ENCODE measurements around the gene CNTNAP5. TPM values are rescaled to one million over a fixed set of nuclear protein-coding genes. Genes with fewer than 3 reads are reported as not detected.

Gene CNTNAP5
- total and polyA plus RNA-seq, 7 donors, result not detected

GRCh38 chr2:124159166-124159565 is 134.1 kb downstream of the CNTNAP5 start:
- no peaks in the 10 kb centered on the region for H3K27me3 ChIP-seq (ENCODE audit: insufficient read depth in 3 of 3, low read length in 2 of 3)
- no peaks in the 10 kb centered on the region for H3K9me3 ChIP-seq
- intact Hi-C loops (cut with DNase I), result no loop called here
- no peak overlapping the region for H3K4me3 ChIP-seq
- no peak overlapping the region for H3K27ac ChIP-seq
- ATAC-seq (no peak), DNase-seq (no peak)
- TF ChIP-seq, protein P1, sequence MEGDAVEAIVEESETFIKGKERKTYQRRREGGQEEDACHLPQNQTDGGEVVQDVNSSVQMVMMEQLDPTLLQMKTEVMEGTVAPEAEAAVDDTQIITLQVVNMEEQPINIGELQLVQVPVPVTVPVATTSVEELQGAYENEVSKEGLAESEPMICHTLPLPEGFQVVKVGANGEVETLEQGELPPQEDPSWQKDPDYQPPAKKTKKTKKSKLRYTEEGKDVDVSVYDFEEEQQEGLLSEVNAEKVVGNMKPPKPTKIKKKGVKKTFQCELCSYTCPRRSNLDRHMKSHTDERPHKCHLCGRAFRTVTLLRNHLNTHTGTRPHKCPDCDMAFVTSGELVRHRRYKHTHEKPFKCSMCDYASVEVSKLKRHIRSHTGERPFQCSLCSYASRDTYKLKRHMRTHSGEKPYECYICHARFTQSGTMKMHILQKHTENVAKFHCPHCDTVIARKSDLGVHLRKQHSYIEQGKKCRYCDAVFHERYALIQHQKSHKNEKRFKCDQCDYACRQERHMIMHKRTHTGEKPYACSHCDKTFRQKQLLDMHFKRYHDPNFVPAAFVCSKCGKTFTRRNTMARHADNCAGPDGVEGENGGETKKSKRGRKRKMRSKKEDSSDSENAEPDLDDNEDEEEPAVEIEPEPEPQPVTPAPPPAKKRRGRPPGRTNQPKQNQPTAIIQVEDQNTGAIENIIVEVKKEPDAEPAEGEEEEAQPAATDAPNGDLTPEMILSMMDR (IDR thresholded peaks at IDR 0.05), result no peak
- no peaks in the 10 kb centered on the region for H3K36me3 ChIP-seq (ENCODE audit: insufficient read depth in 1 of 2, low read depth in 1 of 2)
- WGBS, 3 donors, result 76 to 85% (median 82%) methylated on average over 1 of the region's 1 CpG
- no peaks in the 10 kb centered on the region for H3K4me1 ChIP-seq

- Histone ChIP-seq H3K36me3 (ENCODE audit: insufficient read depth in 1 of 2, low read depth in 1 of 2) (no peaks in the 10 kb centered on the region), H3K4me3 (no peak overlapping the region), H3K9me3 (no peaks in the 10 kb centered on the region), H3K27me3 (ENCODE audit: insufficient read depth in 3 of 3, low read length in 2 of 3) (no peaks in the 10 kb centered on the region), H3K4me1 (no peaks in the 10 kb centered on the region), H3K27ac (no peak overlapping the region)
- TF ChIP-seq, protein P1 (IDR thresholded peaks at IDR 0.05), result no peak
- intact Hi-C loops (cut with DNase I), result no loop called here
- ATAC-seq (no peak), DNase-seq (no peak)
These were observed 136.5 kb downstream of the CNTNAP5 start for GRCh38 chr2:124161542-124161941.

GRCh38 chr2:124162256-124162655 is 137.2 kb downstream of the CNTNAP5 start:
- DNase-seq (no peak), ATAC-seq (no peak)
- H3K27ac ChIP-seq, result no peak overlapping the region
- TF ChIP-seq, protein P1 (IDR thresholded peaks at IDR 0.05), result no peak
- H3K9me3 ChIP-seq, result no peaks in the 10 kb centered on the region
- no peaks in the 10 kb centered on the region for H3K4me1 ChIP-seq
- no peak overlapping the region for H3K4me3 ChIP-seq
- H3K36me3 ChIP-seq (ENCODE audit: insufficient read depth in 1 of 2, low read depth in 1 of 2), result no peaks in the 10 kb centered on the region
- intact Hi-C loops (cut with DNase I), result no loop called here
- no peaks in the 10 kb centered on the region for H3K27me3 ChIP-seq (ENCODE audit: insufficient read depth in 3 of 3, low read length in 2 of 3)

DNA sequence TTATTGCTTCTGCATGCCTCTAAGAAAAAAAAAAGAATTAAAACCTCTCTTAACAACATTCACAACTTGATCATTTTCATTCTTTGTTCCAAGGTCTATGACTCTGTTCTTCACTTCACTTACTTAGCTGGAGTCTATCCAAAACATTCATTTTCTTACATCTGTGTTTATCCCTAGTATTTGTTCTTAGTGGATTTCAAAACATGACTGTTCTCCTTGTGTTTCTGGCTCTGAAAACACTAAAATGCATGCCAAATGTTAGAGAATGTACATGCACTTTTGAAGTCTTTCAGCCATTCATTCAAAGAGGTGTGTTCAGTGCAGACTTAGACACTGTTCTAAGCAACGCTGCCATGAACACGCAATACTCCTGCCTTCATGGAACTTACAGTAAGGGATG is 138.8 kb downstream of the CNTNAP5 start:
- Histone ChIP-seq H3K27ac (no peak overlapping the region), H3K9me3 (no peaks in the 10 kb centered on the region), H3K4me3 (no peak overlapping the region), H3K36me3 (ENCODE audit: insufficient read depth in 1 of 2, low read depth in 1 of 2) (no peaks in the 10 kb centered on the region), H3K4me1 (no peaks in the 10 kb centered on the region), H3K27me3 (ENCODE audit: insufficient read depth in 3 of 3, low read length in 2 of 3) (no peaks in the 10 kb centered on the region)
- intact Hi-C loops (cut with DNase I), result no loop called here
- WGBS, 3 donors, result 77 to 84% (median 82%) methylated on average over 2 of the region's 2 CpGs
- TF ChIP-seq, protein P1 (IDR thresholded peaks at IDR 0.05), result no peak
- DNase-seq, result no peak
- no peak for ATAC-seq

DNA sequence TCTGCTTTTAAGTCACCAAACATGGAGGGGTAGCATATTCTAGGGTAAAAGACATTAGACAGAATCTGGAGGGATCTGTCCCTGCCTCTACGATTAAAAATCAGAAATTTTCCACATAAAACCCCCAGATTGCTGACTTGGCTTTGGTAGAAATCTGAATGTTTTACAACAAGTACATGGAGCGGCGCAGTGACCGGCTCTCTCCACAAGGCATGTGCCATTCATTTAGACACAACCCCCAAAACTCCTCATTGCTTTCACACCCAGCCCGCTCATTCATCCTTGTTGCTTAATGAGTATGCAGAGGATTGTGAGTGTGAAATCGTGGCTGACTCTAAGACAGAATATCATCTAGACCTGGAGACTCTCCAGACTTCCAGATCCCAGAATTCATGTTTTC is 140.6 kb downstream of the CNTNAP5 start:
- Histone ChIP-seq H3K4me1 (no peaks in the 10 kb centered on the region), H3K4me3 (no peak overlapping the region), H3K27ac (no peak overlapping the region), H3K36me3 (ENCODE audit: insufficient read depth in 1 of 2, low read depth in 1 of 2) (no peaks in the 10 kb centered on the region), H3K9me3 (no peaks in the 10 kb centered on the region), H3K27me3 (ENCODE audit: insufficient read depth in 3 of 3, low read length in 2 of 3) (no peaks in the 10 kb centered on the region)
- intact Hi-C loops (cut with DNase I), result no loop called here
- ATAC-seq (no peak), DNase-seq (no peak)
- 81 to 87% (median 85%) methylated on average over 6 of the region's 6 CpGs for WGBS, 3 donors
- TF ChIP-seq, protein P1 (IDR thresholded peaks at IDR 0.05), result no peak

All from psoas muscle (tissue), 8 donors.